Body of pancreas (tissue), 4 donors: ENCODE results near the gene PAM16. TPM values are rescaled to one million over a fixed set of nuclear protein-coding genes. Genes with fewer than 3 reads are reported as not detected.
A peak's percentile ranks its signal among the peaks of the same experiment; 100 is the strongest.

Source experiments
- ATAC-seq: fragments of 150-250 bp; one replicate; pipeline ENCODE4 v1.9.1; 2016
- DNase-seq, 4 donors: peaks; one replicate each; pipeline ENCODE4 v3.0.0-alpha.2; 2019
- H3K27ac ChIP-seq, 4 donors: fragments of 200-600 bp; sonication (generic); 1 replicate in 3 of 4; 2 replicates in 1 of 4; pipeline versions ENCODE4 v1.5.1 to v1.6.1; 2016 to 2019; ENCODE audit warnings: mild to moderate bottlenecking in 1 of 4, mixed read lengths in 1 of 4, moderate library complexity in 1 of 4
- H3K27me3 ChIP-seq, 2 donors: fragments of 200-600 bp; sonication (generic); one replicate each; pipeline ENCODE4 v1.6.0; 2016; ENCODE audit warnings: mild to moderate bottlenecking in 1 of 2
- H3K36me3 ChIP-seq, 2 donors: fragments of 200-600 bp; sonication (generic); replicated peaks in 1 of 2; 2 replicates each; pipeline ENCODE4 v1.5.1; 2016; ENCODE audit warnings: low read depth in 2 of 2; ENCODE audit not compliant: insufficient read depth in 1 of 2
- H3K4me1 ChIP-seq: fragments of 200-600 bp; sonication (generic); one replicate; pipeline ENCODE4 v1.6.0; 2016
- H3K4me3 ChIP-seq, 2 donors: fragments of 200-600 bp; sonication (generic); 1 replicate in 1 of 2; 2 replicates in 1 of 2; pipeline ENCODE4 v1.5.1; 2016 to 2019
- H3K9me3 ChIP-seq, 3 donors: fragments of 200-600 bp; sonication (generic); 1 replicate in 2 of 3; 2 replicates in 1 of 3; pipeline ENCODE4 v1.5.1; 2016
- POLR2A ChIP-seq, 3 donors: fragments of 450-650 bp; IDR thresholded peaks; one replicate each; pipeline ENCODE4 v1.6.1; 2016; ENCODE audit warnings: antibody characterized with exemption in 3 of 3, mild to moderate bottlenecking in 2 of 3
- WGBS, 2 donors: methylation state at CpG; one replicate each; pipeline ENCODE4 v1.1.5; 2017; 5-methylcytosine and 5-hydroxymethylcytosine counted together
- intact Hi-C: fragments of 100-400 bp; cut with DNase I; formaldehyde crosslinking; loops from one replicate; pipeline ENCODE4 v1.15.1; 2023
- total RNA-seq, 2 donors: library from RNA; depleted of rRNA; stranded (reverse); fragments of >200 nt; gene quantifications; one replicate each; pipeline ENCODE4 v1.1.0, GENCODE V29; 2016
- TF ChIP-seq, protein P1 (sequence below), 7 experiments: fragments of 450-650 bp in 4 of 7; fragments of 200-600 bp in 3 of 7; sonication (generic) in 3 of 7; IDR thresholded peaks; one replicate each; pipeline ENCODE4 v1.5.1; 2016 to 2019; ENCODE audit warnings: antibody characterized with exemption in 7 of 7

The PAM16 gene
- total RNA-seq, 2 donors from 2014 or later: 25.9 to 27.7 TPM

GRCh38 chr16:4306470-4307214 lies 44.5 kb downstream of the PAM16 start:
- Histone ChIP-seq H3K36me3 (no peaks in the 10 kb centered on the region), H3K27ac (peak overlapping the region; percentile 27 to 86 (median 75)), H3K27me3 (no peaks in the 10 kb centered on the region), H3K9me3 (no peaks in the 10 kb centered on the region), H3K4me1 (peaks cover 34% of the 10 kb centered on the region), H3K4me3 (no peak overlapping the region)
- 53 to 64% methylated on average over 9 to 16 of the region's 16 CpGs for WGBS, 2 donors
- ATAC-seq (no peak), DNase-seq (no peak)
- intact Hi-C loops: no loop called here
- TF ChIP-seq, protein P1, sequence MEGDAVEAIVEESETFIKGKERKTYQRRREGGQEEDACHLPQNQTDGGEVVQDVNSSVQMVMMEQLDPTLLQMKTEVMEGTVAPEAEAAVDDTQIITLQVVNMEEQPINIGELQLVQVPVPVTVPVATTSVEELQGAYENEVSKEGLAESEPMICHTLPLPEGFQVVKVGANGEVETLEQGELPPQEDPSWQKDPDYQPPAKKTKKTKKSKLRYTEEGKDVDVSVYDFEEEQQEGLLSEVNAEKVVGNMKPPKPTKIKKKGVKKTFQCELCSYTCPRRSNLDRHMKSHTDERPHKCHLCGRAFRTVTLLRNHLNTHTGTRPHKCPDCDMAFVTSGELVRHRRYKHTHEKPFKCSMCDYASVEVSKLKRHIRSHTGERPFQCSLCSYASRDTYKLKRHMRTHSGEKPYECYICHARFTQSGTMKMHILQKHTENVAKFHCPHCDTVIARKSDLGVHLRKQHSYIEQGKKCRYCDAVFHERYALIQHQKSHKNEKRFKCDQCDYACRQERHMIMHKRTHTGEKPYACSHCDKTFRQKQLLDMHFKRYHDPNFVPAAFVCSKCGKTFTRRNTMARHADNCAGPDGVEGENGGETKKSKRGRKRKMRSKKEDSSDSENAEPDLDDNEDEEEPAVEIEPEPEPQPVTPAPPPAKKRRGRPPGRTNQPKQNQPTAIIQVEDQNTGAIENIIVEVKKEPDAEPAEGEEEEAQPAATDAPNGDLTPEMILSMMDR (IDR thresholded peaks at IDR 0.05): no peak
- TF ChIP-seq POLR2A (IDR thresholded peaks at IDR 0.05): no peak

DNA sequence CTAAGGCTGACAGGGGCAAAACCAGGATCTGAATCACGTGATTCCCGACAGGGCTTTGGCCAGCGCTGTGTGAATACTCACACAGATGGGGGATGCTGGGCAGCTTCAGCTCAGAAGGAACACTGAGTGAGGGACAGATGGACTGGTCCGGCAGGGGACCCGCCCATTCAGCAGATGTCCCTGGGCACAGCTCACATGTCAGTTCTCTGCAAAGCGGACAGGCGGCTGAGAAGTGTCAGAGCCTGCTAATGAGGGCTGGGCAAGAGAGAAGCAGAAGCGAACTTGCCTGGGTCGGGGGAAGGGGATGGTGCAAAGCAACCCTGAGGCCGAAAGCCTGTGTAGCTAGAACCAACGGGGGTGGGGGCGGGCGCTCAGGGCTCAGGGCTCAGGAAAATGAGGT lies 47.1 kb downstream of the PAM16 start:
- intact Hi-C loops: no loop called here
- Histone ChIP-seq H3K36me3 (no peaks in the 10 kb centered on the region), H3K9me3 (no peaks in the 10 kb centered on the region), H3K27me3 (no peaks in the 10 kb centered on the region), H3K27ac (no peak overlapping the region), H3K4me1 (peaks cover 22% of the 10 kb centered on the region), H3K4me3 (no peak overlapping the region)
- ATAC-seq: no peak
- TF ChIP-seq, protein P1 (IDR thresholded peaks at IDR 0.05): no peak
- no peak for TF ChIP-seq POLR2A (IDR thresholded peaks at IDR 0.05)
- WGBS, 2 donors: 79 to 81% methylated on average over 13 of the region's 13 CpGs
- no peak for DNase-seq

- DNase-seq (no peak), ATAC-seq (no peak)
- WGBS, 2 donors: 92 to 94% methylated on average over 6 of the region's 6 CpGs
These were observed 49.2 kb downstream of the PAM16 start for GRCh38 chr16:4301968-4302367.

DNA sequence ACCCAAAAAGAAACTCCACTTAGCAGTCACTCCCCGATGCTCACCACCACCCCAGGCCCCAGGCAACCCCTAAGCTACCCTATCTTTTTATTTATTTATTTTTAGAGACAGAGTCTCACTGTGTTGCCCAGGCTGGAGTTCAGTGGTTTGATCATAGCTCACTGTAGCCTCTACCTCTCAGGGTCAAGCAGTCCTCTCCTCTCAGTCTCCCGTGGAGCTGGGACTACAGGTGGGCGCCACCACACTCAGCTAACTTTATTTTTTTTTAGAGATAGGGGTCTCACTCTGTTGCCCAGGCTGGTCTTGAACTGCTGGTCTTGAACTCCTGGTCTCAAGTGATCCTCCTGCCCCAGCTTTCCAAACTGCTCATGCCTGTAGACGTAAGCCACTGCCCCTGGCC lies 49.9 kb downstream of the PAM16 start:
- H3K27ac ChIP-seq: no peak overlapping the region
- H3K9me3 ChIP-seq: no peaks in the 10 kb centered on the region
- H3K36me3 ChIP-seq: no peaks in the 10 kb centered on the region
- intact Hi-C loops: no loop called here
- no peaks in the 10 kb centered on the region for H3K27me3 ChIP-seq
- ATAC-seq (no peak), DNase-seq (no peak)
- no peak overlapping the region for H3K4me3 ChIP-seq
- TF ChIP-seq, protein P1 (IDR thresholded peaks at IDR 0.05): no peak
- no peak for TF ChIP-seq POLR2A (IDR thresholded peaks at IDR 0.05)
- WGBS, 2 donors: 91 to 92% methylated on average over 4 of the region's 4 CpGs
- no peaks in the 10 kb centered on the region for H3K4me1 ChIP-seq

More at GRCh38 chr16:4301968-4302367, 49.2 kb downstream of the PAM16 start:
- intact Hi-C loops: no loop called here
- H3K9me3 ChIP-seq: no peaks in the 10 kb centered on the region
- no peaks in the 10 kb centered on the region for H3K36me3 ChIP-seq
- H3K27ac ChIP-seq: no peak overlapping the region
- no peak for TF ChIP-seq POLR2A (IDR thresholded peaks at IDR 0.05)
- TF ChIP-seq, protein P1 (IDR thresholded peaks at IDR 0.05): no peak
- H3K27me3 ChIP-seq: no peaks in the 10 kb centered on the region
- H3K4me1 ChIP-seq: peaks cover 4% of the 10 kb centered on the region
- H3K4me3 ChIP-seq: no peak overlapping the region
